Measurements from ENCODE around the gene LSAMP.

DNA sequence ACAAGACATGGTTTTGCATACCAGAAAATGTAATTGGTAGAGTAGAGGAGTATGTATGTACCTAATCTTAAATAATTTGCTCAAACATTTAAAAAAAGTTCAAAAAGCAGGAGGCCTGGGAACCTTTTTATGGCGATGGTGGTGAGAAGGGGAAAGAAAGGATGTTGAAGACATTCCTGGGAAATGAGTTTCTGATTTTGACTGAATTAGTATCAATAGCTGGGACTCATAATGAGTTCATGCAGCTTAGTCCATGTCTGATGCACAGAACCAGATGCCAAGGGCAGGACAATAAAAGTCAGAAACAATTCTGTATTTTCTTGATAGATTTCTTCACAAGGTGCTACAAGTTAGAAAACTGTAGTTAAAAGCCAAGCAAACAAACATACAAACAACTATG is 426.6 kb downstream of the LSAMP start:
- TF ChIP-seq POLR2A (IDR thresholded peaks at IDR 0.05; ENCODE audit: low read depth, low read length) (no peak), PAX5 (IDR thresholded peaks at IDR 0.05; ENCODE audit: insufficient read depth, low read length, severe bottlenecking) (no peak), TAF1 (IDR thresholded peaks at IDR 0.05; ENCODE audit: low read depth, low read length) (no peak)

All from GM12891 (cell line).